Heart right ventricle (tissue), 16 donors: Measurements from ENCODE around the gene GNG2. TPM values are rescaled to one million over a fixed set of nuclear protein-coding genes. Genes with fewer than 3 reads are reported as not detected.
A peak's percentile ranks its signal among the peaks of the same experiment; 100 is the strongest.
"Not testable (repeated sequence)": the region's sequence is repeated elsewhere in the genome, so short reads cannot be mapped to it uniquely, and the experiment has no call there.

Source experiments
- ATAC-seq, 8 donors: fragments of 200-7000 bp; cut with Tn5 transposase; one replicate each; pipeline ENCODE4 v1.9.1; 2020; ENCODE audit warnings: mild to moderate bottlenecking in 8 of 8, moderate library complexity in 8 of 8, moderate number of reproducible peaks in 1 of 8
- DNase-seq, 2 donors: peaks; one replicate each; pipeline ENCODE4 v3.0.0-alpha.2; 2020
- H3K27ac ChIP-seq, 10 donors: fragments of 200-600 bp; sonication (generic) in 2 of 10; one replicate each; pipeline versions ENCODE4 v1.5.0 to v1.8.0; 2020 to 2022; ENCODE audit warnings: mild to moderate bottlenecking in 3 of 10
- H3K27me3 ChIP-seq, 7 donors: fragments of 200-600 bp; one replicate each; pipeline ENCODE4 v1.8.0; 2021 to 2022; ENCODE audit warnings: mild to moderate bottlenecking in 2 of 7
- H3K36me3 ChIP-seq, 9 donors: fragments of 200-600 bp; sonication (generic) in 1 of 9; one replicate each; pipeline versions ENCODE4 v1.5.0 to v1.8.0; 2020 to 2022; ENCODE audit warnings: mild to moderate bottlenecking in 2 of 9
- H3K4me1 ChIP-seq, 9 donors: fragments of 200-600 bp; sonication (generic) in 1 of 9; one replicate each; pipeline versions ENCODE4 v1.5.0 to v1.8.0; 2020 to 2022; ENCODE audit warnings: mild to moderate bottlenecking in 4 of 9
- H3K4me3 ChIP-seq, 10 donors: fragments of 200-600 bp; sonication (generic) in 2 of 10; one replicate each; pipeline versions ENCODE4 v1.5.0 to v1.8.0; 2020 to 2022; ENCODE audit warnings: mild to moderate bottlenecking in 7 of 10, moderate library complexity in 2 of 10
- H3K9me3 ChIP-seq, 11 donors: fragments of 200-600 bp in 10 of 11; sonication (generic) in 2 of 11; one replicate each; pipeline versions ENCODE4 v1.5.0 to v1.8.0; 2013 to 2022; ENCODE audit warnings: mild to moderate bottlenecking in 2 of 11, control low read depth in 1 of 11, moderate library complexity in 1 of 11
- CTCF ChIP-seq, 9 donors: fragments of 200-600 bp; sonication (generic) in 2 of 9; IDR thresholded peaks; one replicate each; pipeline versions ENCODE4 v1.5.0 to v1.8.0; 2021 to 2022; ENCODE audit warnings: antibody characterized with exemption in 9 of 9, mild to moderate bottlenecking in 5 of 9, moderate library complexity in 1 of 9
- WGBS, 2 donors: extraction: QIAGEN DNeasy Blood & Tissue Kit; methylation state at CpG; one replicate each; pipeline ENCODE4 v1.1.7; 2013; ENCODE audit warnings: inconsistent platforms in 1 of 2; 5-methylcytosine and 5-hydroxymethylcytosine counted together
- intact Hi-C, 10 donors: fragments of 100-400 bp; cut with DNase I; formaldehyde crosslinking; loops; one replicate each; pipeline versions ENCODE4 v1.11.1 to v1.14.2; 2022
- polyA plus RNA-seq, 2 donors: library from polyadenylated mRNA; stranded (reverse); fragments of 200-250 nt; gene quantifications; one replicate each; pipeline ENCODE4 v1.2.3, GENCODE V29; 2013
- total RNA-seq, 10 donors: library from RNA; stranded (reverse); fragmentation: NEBNext Ultra II Directional in 3 of 10; extraction: Animal tissue kit (Norgen Biotek cat#: 25700) in 3 of 10; gene quantifications; one replicate each; pipeline versions ENCODE4 v1.2.1 to v1.2.4, GENCODE V29; 2021 to 2023
- donor health status: Arrhythmogenic right ventricular cardiomyopathy.
- donor health status: ischemic (EF 13 %, LVEDD 7.1; RV severe dilation, severe dysfunction).
- donor health status: healthy with polysubstance abuse.
- donor health status: DM: no; HTN: yes; CAD: no.
- donor health status: DM: no; HTN: no; CAD: no.
- donor health status: ischemic (EF 25% LVEDD 6.9; RV normal size, moderate dysfunction).
- donor health status: ischemic (EF 25% LVEDD 5.7; RV mildly dilated, moderate dysfunction).
- donor health status: healthy.
- donor health status: DM: yes; HTN: yes; CAD: no.
- donor health status: Ischemic cardiomyopathy.
- donor health status: ischemic (EF 35%, LVEDD 5.7; RV mildly dilated, moderate dysfunction).
- donor health status: nonischemic (EF 11% LVEDD 7.7; RV severe dilation, severe dysfunction).
- donor health status: DM: yes; HTN: yes; CAD: no.
- donor health status: PGD.
- donor health status: ischemic (EF 29% LVEDD 5.4; RV normal size, mild dysfunction).
- donor health status: nonischemic (EF 23%, LVEDD 6.1; RV moderate dilation, normal function).

GNG2 gene
- total and polyA plus RNA-seq, 12 donors: 3.6 to 20.6 (median 7.2) TPM

GRCh38 chr14:51897791-51898355 is 37.5 kb downstream of the GNG2 start:
- H3K4me1 ChIP-seq: peaks cover 0 to 11% (median 0%) of the 10 kb centered on the region in 9 donors
- TF ChIP-seq CTCF (IDR thresholded peaks at IDR 0.05): no peak
- H3K27ac ChIP-seq: peak overlapping the region in 1 of 10 donors; percentile 20
- intact Hi-C loops: no loop called here
- H3K9me3 ChIP-seq: peaks cover 0 to 8% (median 0%) of the 10 kb centered on the region in 11 donors
- H3K27me3 ChIP-seq: no peaks in the 10 kb centered on the region
- ATAC-seq (no peak), DNase-seq (no peak)
- WGBS, 2 donors: 89 to 91% methylated on average over 1 of the region's 1 CpG
- H3K36me3 ChIP-seq: no peaks in the 10 kb centered on the region
- H3K4me3 ChIP-seq: no peak overlapping the region

GRCh38 chr14:51901475-51902024 is 41.1 kb downstream of the GNG2 start:
- peaks cover 0 to 11% (median 0%) of the 10 kb centered on the region in 9 donors for H3K4me1 ChIP-seq
- no peaks in the 10 kb centered on the region for H3K27me3 ChIP-seq
- intact Hi-C loops: no loop called here
- no peak for TF ChIP-seq CTCF (IDR thresholded peaks at IDR 0.05)
- peaks cover 0 to 22% (median 0%) of the 10 kb centered on the region in 11 donors for H3K9me3 ChIP-seq
- H3K36me3 ChIP-seq: peaks cover 0 to 6% (median 0%) of the 10 kb centered on the region in 9 donors
- DNase-seq (no peak), ATAC-seq (no peak)
- 93 to 96% methylated on average over 5 of the region's 5 CpGs for WGBS, 2 donors
- no peak overlapping the region for H3K4me3 ChIP-seq
- no peak overlapping the region for H3K27ac ChIP-seq

GRCh38 chr14:51905656-51906121 is 45.3 kb downstream of the GNG2 start:
- not testable (repeated sequence) for H3K4me3 ChIP-seq, H3K36me3 ChIP-seq, DNase-seq, H3K27me3 ChIP-seq
- Histone ChIP-seq H3K9me3 (peaks cover 0 to 22% (median 0%) of the 10 kb centered on the region in 11 donors), H3K4me1 (peaks cover 0 to 12% (median 0%) of the 10 kb centered on the region in 9 donors), H3K27ac (peak overlapping the region in 3 of 10 donors; percentile 5 to 69 (median 16))
- intact Hi-C loops: loop anchor here in 1 of 10 donors (1.0 kb wide), 1 partner anchor 11 kb away; no protein-coding TSS in a partner anchor
- WGBS, 2 donors: 31 to 47% methylated on average over 6 of the region's 6 CpGs
- peak in 6 of 8 donors; percentile 42 to 71 (median 52) for ATAC-seq

GRCh38 chr14:51908086-51908485 is 47.7 kb downstream of the GNG2 start:
- Histone ChIP-seq H3K9me3 (peaks cover 0 to 22% (median 0%) of the 10 kb centered on the region in 11 donors), H3K27ac (no peak overlapping the region), H3K27me3 (no peaks in the 10 kb centered on the region), H3K4me3 (no peak overlapping the region), H3K36me3 (peaks cover 0 to 6% (median 0%) of the 10 kb centered on the region in 9 donors), H3K4me1 (peaks cover 0 to 12% (median 0%) of the 10 kb centered on the region in 9 donors)
- no peak for ATAC-seq
- intact Hi-C loops: no loop called here
- no peak for TF ChIP-seq CTCF (IDR thresholded peaks at IDR 0.05)
- no peak for DNase-seq
- 97% methylated on average over 3 of the region's 3 CpGs for WGBS, 2 donors
